Measurements from ENCODE around the gene ZMYM2.

Gene ZMYM2

GRCh38 chr13:20125783-20126165, 167.2 kb downstream of the ZMYM2 start:
- DNase-seq (ENCODE audit: low read depth, low spot score): no peak
- POLR2A ChIA-PET: no interaction called here
- no peak overlapping the region for H3K4me3 ChIP-seq (ENCODE audit: low read depth, low read length)
- CTCF ChIA-PET: interaction anchor here (1.0 kb wide), 1 partner anchor 15 kb away, joined by 3 read pairs; no protein-coding TSS in a partner anchor
- TF ChIP-seq CTCF (IDR thresholded peaks at IDR 0.05; ENCODE audit: insufficient read depth, low read length, missing control alignments): no peak

DNA sequence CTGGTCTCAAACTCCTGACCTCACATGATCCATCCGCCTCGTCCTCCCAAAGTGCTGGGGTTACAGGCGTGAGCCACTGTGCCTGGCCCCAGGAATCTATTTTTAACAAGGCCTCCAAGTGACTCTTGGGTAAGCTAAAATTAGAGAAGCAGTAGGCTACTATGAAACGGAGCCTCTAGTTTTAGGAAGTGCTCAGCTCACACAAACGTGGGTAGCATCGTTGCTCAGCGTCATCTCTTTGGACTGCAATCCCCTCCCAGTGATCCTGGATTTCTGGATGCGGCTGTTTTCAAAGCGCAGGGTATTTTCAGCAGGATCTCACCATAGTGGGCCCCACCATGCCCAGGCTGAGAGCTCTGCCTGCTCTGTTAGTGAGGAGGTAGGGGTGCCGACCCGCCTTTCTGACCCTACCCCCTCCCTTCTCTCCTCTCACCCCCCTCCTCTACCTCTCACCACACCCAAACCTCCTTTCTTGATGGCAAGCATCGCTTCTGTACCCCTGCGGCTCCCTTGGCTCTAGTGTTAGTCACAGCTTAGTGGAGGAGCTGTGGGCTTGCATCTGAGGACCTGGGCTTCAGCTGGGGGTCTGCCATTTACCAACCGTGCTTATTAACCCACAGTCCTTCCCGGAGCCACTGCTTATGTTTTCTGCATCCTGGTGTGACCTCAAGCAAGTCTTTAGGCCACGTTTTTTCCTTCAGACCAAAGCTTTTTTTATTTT, 168.2 kb downstream of the ZMYM2 start:
- TF ChIP-seq CTCF (IDR thresholded peaks at IDR 0.05; ENCODE audit: insufficient read depth, low read length, missing control alignments): no peak
- H3K4me3 ChIP-seq (ENCODE audit: low read depth, low read length): no peak overlapping the region
- DNase-seq (ENCODE audit: low read depth, low spot score): no peak
- ChIA-PET CTCF (interaction anchor here (0.9 to 2.2 kb wide), 8 partner anchors 16 to 577 kb away, joined by 3 to 7 read pairs (median 3); partner anchors contain the start of genes GJA3 and IL17D), POLR2A (interaction anchor here (1.3 kb wide), 1 partner anchor 9 kb away, joined by 4 read pairs; no protein-coding TSS in a partner anchor)

- CTCF ChIA-PET: interaction anchor here (1.0 to 2.2 kb wide), 10 partner anchors 12 to 576 kb away, joined by 3 to 7 read pairs (median 4); partner anchors contain the start of genes GJA3 and IL17D
- H3K4me3 ChIP-seq (ENCODE audit: low read depth, low read length): no peak overlapping the region
Observed at GRCh38 chr13:20127262-20127561, 168.7 kb downstream of the ZMYM2 start.

DNA sequence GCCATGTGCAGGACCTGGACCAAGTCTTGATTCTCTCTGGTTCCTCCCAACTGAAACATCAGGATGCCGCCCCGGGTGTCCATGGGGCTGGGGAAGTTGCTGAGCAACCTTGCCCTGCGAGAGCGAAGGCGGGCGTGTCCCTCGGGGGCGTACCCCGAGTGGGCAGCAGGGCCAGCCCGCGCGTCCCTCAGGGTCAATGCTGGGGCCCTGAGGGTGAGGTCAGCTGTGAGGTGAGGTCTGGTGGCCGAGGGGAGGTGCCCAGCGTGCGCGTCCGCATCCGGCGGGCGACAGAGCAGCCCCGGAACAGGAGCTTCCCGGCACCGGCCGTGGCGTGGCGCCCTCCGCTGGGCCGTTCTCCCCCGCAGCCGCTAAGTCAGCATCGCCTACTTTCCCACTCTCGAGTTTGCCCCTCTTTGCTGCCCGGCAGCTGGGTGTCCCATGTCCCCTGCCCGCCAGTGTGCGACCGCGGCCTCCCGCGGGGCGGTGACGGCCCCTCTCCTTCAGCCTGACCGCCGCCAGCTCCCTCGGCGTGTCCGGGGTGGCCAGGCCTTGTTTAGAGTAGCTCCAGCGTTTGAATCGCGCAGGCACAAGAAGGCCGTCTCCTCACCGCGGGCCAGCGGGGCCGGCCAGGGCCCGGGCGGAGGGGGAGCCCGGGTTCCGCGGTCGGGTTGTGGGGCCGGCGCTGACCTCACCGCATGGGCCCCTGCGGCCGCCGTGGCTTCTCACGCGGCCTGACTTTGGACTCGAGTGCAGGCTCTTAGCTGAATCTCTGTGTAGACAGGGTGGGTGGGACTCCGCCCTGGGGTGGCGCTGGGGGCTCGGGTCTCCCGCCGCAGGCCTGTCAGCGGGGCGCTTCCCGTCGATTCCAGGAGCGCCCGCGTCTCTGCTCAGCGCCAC, 169.3 kb downstream of the ZMYM2 start:
- ChIA-PET POLR2A (interaction anchor here (1.3 kb wide), 1 partner anchor 10 kb away, joined by 4 read pairs; no protein-coding TSS in a partner anchor), CTCF (interaction anchor here (0.5 to 2.2 kb wide), 13 partner anchors 9 to 143 kb away, joined by 3 to 8 read pairs (median 4); partner anchors contain the start of gene GJA3)
- peak; percentile 63 for TF ChIP-seq CTCF (IDR thresholded peaks at IDR 0.05; ENCODE audit: insufficient read depth, low read length, missing control alignments)
- peak overlapping the region; percentile 46 for H3K4me3 ChIP-seq (ENCODE audit: low read depth, low read length)
- DNase-seq (ENCODE audit: low read depth, low spot score): no peak

More at GRCh38 chr13:20127262-20127561, 168.7 kb downstream of the ZMYM2 start:
- POLR2A ChIA-PET: interaction anchor here (1.3 kb wide), 1 partner anchor 9 kb away, joined by 4 read pairs; no protein-coding TSS in a partner anchor
- DNase-seq (ENCODE audit: low read depth, low spot score): no peak
- no peak for TF ChIP-seq CTCF (IDR thresholded peaks at IDR 0.05; ENCODE audit: insufficient read depth, low read length, missing control alignments)

DNA sequence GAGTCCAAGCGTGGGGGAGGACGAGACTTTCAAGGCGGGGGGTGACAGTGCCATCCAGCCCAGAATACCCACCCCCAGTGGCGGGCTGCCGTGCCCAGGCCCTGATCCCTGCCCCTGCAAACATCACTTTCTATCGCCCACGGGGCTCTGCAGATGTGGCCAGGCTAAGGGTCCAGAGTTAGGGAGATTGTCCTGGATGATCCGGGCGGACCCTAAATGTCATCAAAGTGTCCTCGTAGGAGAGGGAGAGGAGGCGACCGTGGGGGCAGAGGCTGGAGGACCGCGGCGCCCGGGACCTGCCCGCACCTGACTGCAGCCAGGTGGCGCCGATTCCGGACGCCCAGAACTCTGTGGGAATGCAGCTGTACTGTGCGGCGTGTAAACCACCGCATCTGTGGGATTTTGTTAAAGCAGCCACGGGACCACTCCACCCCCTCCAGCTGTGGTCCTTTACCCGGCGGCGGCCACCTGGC, 170.0 kb downstream of the ZMYM2 start:
- POLR2A ChIA-PET: no interaction called here
- TF ChIP-seq CTCF (IDR thresholded peaks at IDR 0.05; ENCODE audit: insufficient read depth, low read length, missing control alignments): peak; percentile 0
- DNase-seq (ENCODE audit: low read depth, low spot score): no peak
- CTCF ChIA-PET: interaction anchor here (0.5 to 2.2 kb wide), 9 partner anchors 10 to 36 kb away, joined by 3 to 8 read pairs (median 4); partner anchors contain the start of gene GJA3
- peak overlapping the region; percentile 46 for H3K4me3 ChIP-seq (ENCODE audit: low read depth, low read length)
